Naive B cell (primary cell): ENCODE measurements around the gene NTM. TPM values are rescaled to one million over a fixed set of nuclear protein-coding genes. Genes with fewer than 3 reads are reported as not detected.

ENCODE experiments used
- ATAC-seq, 2 donors: fragments of 150-1000 bp; cut with Tn5 transposase; 2 replicates each; pipeline ENCODE4 v1.10.0; 2021; ENCODE audit warnings: low read depth in 2 of 2, mild to moderate bottlenecking in 2 of 2, moderate library complexity in 2 of 2
- DNase-seq: peaks from one replicate; pipeline ENCODE4 v3.0.0; 2022
- H3K27ac Mint-ChIP-seq, 6 donors: one replicate each; pipeline ENCODE4 v1.8.0; 2020 to 2022; ENCODE audit warnings: mild to moderate bottlenecking in 6 of 6, mixed read lengths in 6 of 6, moderate library complexity in 5 of 6, inconsistent platforms in 2 of 6
- H3K27me3 Mint-ChIP-seq, 3 donors: one replicate each; pipeline ENCODE4 v1.8.0; 2021 to 2022; ENCODE audit warnings: mixed read lengths in 3 of 3, mild to moderate bottlenecking in 1 of 3
- H3K36me3 Mint-ChIP-seq, 2 donors: one replicate each; pipeline ENCODE4 v1.8.0; 2020 to 2022; ENCODE audit warnings: mixed read lengths in 2 of 2, inconsistent platforms in 1 of 2, mild to moderate bottlenecking in 1 of 2
- H3K4me1 Mint-ChIP-seq, 3 donors: one replicate each; pipeline ENCODE4 v1.8.0; 2020 to 2022; ENCODE audit warnings: mixed read lengths in 3 of 3, inconsistent platforms in 1 of 3, mild to moderate bottlenecking in 1 of 3, moderate library complexity in 1 of 3
- H3K4me3 Mint-ChIP-seq, 8 donors: one replicate each; pipeline ENCODE4 v1.8.0; 2020 to 2022; ENCODE audit warnings: mild to moderate bottlenecking in 8 of 8, mixed read lengths in 8 of 8, moderate library complexity in 8 of 8, inconsistent platforms in 2 of 8
- H3K9me3 Mint-ChIP-seq, 7 donors: one replicate each; pipeline ENCODE4 v1.8.0; 2020 to 2022; ENCODE audit warnings: mixed read lengths in 7 of 7, mild to moderate bottlenecking in 5 of 7, inconsistent platforms in 2 of 7, moderate library complexity in 1 of 7
- polyA plus RNA-seq, 6 donors: library from polyadenylated mRNA; unstranded; fragments of 300-500 nt; fragmentation: Illumina TruSeq; gene quantifications; one replicate each; pipeline ENCODE4 v1.2.3, GENCODE V29; 2021; ENCODE audit warnings: low read depth in 6 of 6

The NTM gene
- polyA plus RNA-seq, 6 donors from 2014 or later, result not detected

- no peak for ATAC-seq
- Mint-ChIP-seq H3K36me3 (no peaks in the 10 kb centered on the region), H3K27me3 (no peaks in the 10 kb centered on the region), H3K4me1 (no peaks in the 10 kb centered on the region), H3K27ac (no peak overlapping the region), H3K4me3 (no peak overlapping the region), H3K9me3 (peaks cover 0 to 20% (median 0%) of the 10 kb centered on the region in 7 donors)
- no peak for DNase-seq
Measured at GRCh38 chr11:132186699-132187098, 816.3 kb downstream of the NTM start.

GRCh38 chr11:132187386-132187785 is 817.0 kb downstream of the NTM start:
- DNase-seq, result no peak
- no peak for ATAC-seq
- Mint-ChIP-seq H3K4me1 (no peaks in the 10 kb centered on the region), H3K36me3 (no peaks in the 10 kb centered on the region), H3K9me3 (peaks cover 0 to 15% (median 0%) of the 10 kb centered on the region in 7 donors), H3K27me3 (no peaks in the 10 kb centered on the region), H3K4me3 (no peak overlapping the region), H3K27ac (peak overlapping the region in 1 of 6 donors; percentile 50)

GRCh38 chr11:132187814-132188213 is 817.4 kb downstream of the NTM start:
- H3K36me3 Mint-ChIP-seq, result no peaks in the 10 kb centered on the region
- no peak overlapping the region for H3K27ac Mint-ChIP-seq
- no peak for ATAC-seq
- no peak overlapping the region for H3K4me3 Mint-ChIP-seq
- peaks cover 0 to 13% (median 3%) of the 10 kb centered on the region in 7 donors for H3K9me3 Mint-ChIP-seq
- DNase-seq, result no peak
- H3K4me1 Mint-ChIP-seq, result no peaks in the 10 kb centered on the region
- H3K27me3 Mint-ChIP-seq, result no peaks in the 10 kb centered on the region

GRCh38 chr11:132196928-132197327 is 826.5 kb downstream of the NTM start:
- DNase-seq (no peak), ATAC-seq (no peak)
- Mint-ChIP-seq H3K4me1 (no peaks in the 10 kb centered on the region), H3K4me3 (no peak overlapping the region), H3K27ac (no peak overlapping the region), H3K36me3 (no peaks in the 10 kb centered on the region), H3K27me3 (no peaks in the 10 kb centered on the region), H3K9me3 (peaks cover 0 to 39% (median 15%) of the 10 kb centered on the region in 7 donors)

GRCh38 chr11:132200353-132200936 is 830.0 kb downstream of the NTM start:
- Mint-ChIP-seq H3K27me3 (no peaks in the 10 kb centered on the region), H3K36me3 (no peaks in the 10 kb centered on the region), H3K27ac (no peak overlapping the region), H3K4me1 (no peaks in the 10 kb centered on the region), H3K4me3 (peak overlapping the region in 1 of 8 donors; percentile 22), H3K9me3 (peaks cover 0 to 23% (median 10%) of the 10 kb centered on the region in 7 donors)
- no peak for ATAC-seq
- DNase-seq, result no peak

GRCh38 chr11:132202621-132203020 is 832.2 kb downstream of the NTM start:
- H3K36me3 Mint-ChIP-seq, result no peaks in the 10 kb centered on the region
- no peaks in the 10 kb centered on the region for H3K4me1 Mint-ChIP-seq
- peaks cover 0 to 14% (median 5%) of the 10 kb centered on the region in 7 donors for H3K9me3 Mint-ChIP-seq
- ATAC-seq (no peak), DNase-seq (no peak)
- no peaks in the 10 kb centered on the region for H3K27me3 Mint-ChIP-seq
- no peak overlapping the region for H3K27ac Mint-ChIP-seq
- H3K4me3 Mint-ChIP-seq, result no peak overlapping the region

GRCh38 chr11:132205006-132205405 is 834.6 kb downstream of the NTM start:
- ATAC-seq, result no peak
- H3K36me3 Mint-ChIP-seq, result no peaks in the 10 kb centered on the region

GRCh38 chr11:132205496-132205895 is 835.1 kb downstream of the NTM start:
- DNase-seq, result no peak
- Mint-ChIP-seq H3K4me3 (no peak overlapping the region), H3K9me3 (peaks cover 0 to 15% (median 4%) of the 10 kb centered on the region in 7 donors), H3K27ac (no peak overlapping the region), H3K4me1 (no peaks in the 10 kb centered on the region), H3K27me3 (no peaks in the 10 kb centered on the region), H3K36me3 (no peaks in the 10 kb centered on the region)
- ATAC-seq, result no peak

More at GRCh38 chr11:132205006-132205405, 834.6 kb downstream of the NTM start:
- Mint-ChIP-seq H3K9me3 (peaks cover 0 to 15% (median 4%) of the 10 kb centered on the region in 7 donors), H3K27me3 (no peaks in the 10 kb centered on the region), H3K4me3 (no peak overlapping the region), H3K27ac (no peak overlapping the region), H3K4me1 (no peaks in the 10 kb centered on the region)
- no peak for DNase-seq

GRCh38 chr11:132206993-132207392 is 836.6 kb downstream of the NTM start:
- H3K4me1 Mint-ChIP-seq, result no peaks in the 10 kb centered on the region
- no peak for ATAC-seq
- H3K36me3 Mint-ChIP-seq, result no peaks in the 10 kb centered on the region
- H3K27me3 Mint-ChIP-seq, result no peaks in the 10 kb centered on the region
- peaks cover 2 to 22% (median 5%) of the 10 kb centered on the region in 7 donors for H3K9me3 Mint-ChIP-seq
- no peak overlapping the region for H3K4me3 Mint-ChIP-seq
- DNase-seq, result no peak
- no peak overlapping the region for H3K27ac Mint-ChIP-seq

- no peaks in the 10 kb centered on the region for H3K36me3 Mint-ChIP-seq
- ATAC-seq (no peak), DNase-seq (no peak)
- no peaks in the 10 kb centered on the region for H3K4me1 Mint-ChIP-seq
- H3K9me3 Mint-ChIP-seq, result peaks cover 0 to 29% (median 7%) of the 10 kb centered on the region in 7 donors
- H3K27ac Mint-ChIP-seq, result no peak overlapping the region
- H3K27me3 Mint-ChIP-seq, result no peaks in the 10 kb centered on the region
- H3K4me3 Mint-ChIP-seq, result no peak overlapping the region
Measured at GRCh38 chr11:132208477-132209055, 838.2 kb downstream of the NTM start.

- ATAC-seq (no peak), DNase-seq (no peak)
- Mint-ChIP-seq H3K9me3 (peaks cover 0 to 28% (median 5%) of the 10 kb centered on the region in 7 donors), H3K36me3 (no peaks in the 10 kb centered on the region), H3K4me1 (no peaks in the 10 kb centered on the region), H3K27ac (no peak overlapping the region), H3K4me3 (no peak overlapping the region), H3K27me3 (no peaks in the 10 kb centered on the region)
Measured at GRCh38 chr11:132211479-132211878, 841.1 kb downstream of the NTM start.

GRCh38 chr11:132217856-132218255 is 847.4 kb downstream of the NTM start:
- DNase-seq (no peak), ATAC-seq (no peak)
- no peak overlapping the region for H3K4me3 Mint-ChIP-seq
- H3K9me3 Mint-ChIP-seq, result peaks cover under 1 to 16% (median 6%) of the 10 kb centered on the region in 7 donors
- no peak overlapping the region for H3K27ac Mint-ChIP-seq
- no peaks in the 10 kb centered on the region for H3K4me1 Mint-ChIP-seq
- no peaks in the 10 kb centered on the region for H3K27me3 Mint-ChIP-seq
- no peaks in the 10 kb centered on the region for H3K36me3 Mint-ChIP-seq

GRCh38 chr11:132220474-132220873 is 850.1 kb downstream of the NTM start:
- no peaks in the 10 kb centered on the region for H3K36me3 Mint-ChIP-seq
- no peak overlapping the region for H3K4me3 Mint-ChIP-seq
- H3K4me1 Mint-ChIP-seq, result no peaks in the 10 kb centered on the region
- H3K9me3 Mint-ChIP-seq, result peaks cover 5 to 20% (median 11%) of the 10 kb centered on the region in 7 donors
- DNase-seq (no peak), ATAC-seq (no peak)
- H3K27ac Mint-ChIP-seq, result peak overlapping the region in 1 of 6 donors; percentile 58
- H3K27me3 Mint-ChIP-seq, result no peaks in the 10 kb centered on the region

GRCh38 chr11:132222345-132222744 is 851.9 kb downstream of the NTM start:
- no peaks in the 10 kb centered on the region for H3K4me1 Mint-ChIP-seq
- DNase-seq, result no peak
- no peaks in the 10 kb centered on the region for H3K36me3 Mint-ChIP-seq
- H3K27ac Mint-ChIP-seq, result peak overlapping the region in 1 of 6 donors; percentile 67
- no peaks in the 10 kb centered on the region for H3K27me3 Mint-ChIP-seq
- no peak overlapping the region for H3K4me3 Mint-ChIP-seq
- peaks cover 5 to 20% (median 12%) of the 10 kb centered on the region in 7 donors for H3K9me3 Mint-ChIP-seq
- no peak for ATAC-seq
